SU-DHL-6 (cell line): Measurements from ENCODE around the gene C16orf54.

Experiments used
- CTCF ChIP-seq: fragments of 200-600 bp; sonication (generic); IDR thresholded peaks from one replicate; pipeline ENCODE4 v1.5.1; 2017; ENCODE audit warnings: antibody characterized with exemption, mild to moderate bottlenecking, low read length, moderate library complexity; ENCODE audit not compliant: insufficient read depth, poor library complexity, severe bottlenecking
- EZH2phosphoT487 ChIP-seq: fragments of 200-600 bp; sonication (generic), shearing (Covaris generic); conservative IDR thresholded peaks from 2 replicates; pipeline ENCODE4 v1.6.1; 2018; ENCODE audit warnings: mild to moderate bottlenecking, antibody characterized with exemption, low read length, moderate library complexity, mixed read lengths

- TF ChIP-seq CTCF (no peak), EZH2phosphoT487 (no peak)
Measured at GRCh38 chr16:29699324-29700219, 46.2 kb downstream of the C16orf54 start.
